GM21529 (cell line): ENCODE data around the gene GZF1.

ENCODE experiments used
- ATAC-seq: cut with Tn5 transposase; IDR thresholded peaks from one replicate; pipeline ENCODE4 v1.9.1; 2021; ENCODE audit not compliant: unreplicated experiment

The GZF1 gene

DNA sequence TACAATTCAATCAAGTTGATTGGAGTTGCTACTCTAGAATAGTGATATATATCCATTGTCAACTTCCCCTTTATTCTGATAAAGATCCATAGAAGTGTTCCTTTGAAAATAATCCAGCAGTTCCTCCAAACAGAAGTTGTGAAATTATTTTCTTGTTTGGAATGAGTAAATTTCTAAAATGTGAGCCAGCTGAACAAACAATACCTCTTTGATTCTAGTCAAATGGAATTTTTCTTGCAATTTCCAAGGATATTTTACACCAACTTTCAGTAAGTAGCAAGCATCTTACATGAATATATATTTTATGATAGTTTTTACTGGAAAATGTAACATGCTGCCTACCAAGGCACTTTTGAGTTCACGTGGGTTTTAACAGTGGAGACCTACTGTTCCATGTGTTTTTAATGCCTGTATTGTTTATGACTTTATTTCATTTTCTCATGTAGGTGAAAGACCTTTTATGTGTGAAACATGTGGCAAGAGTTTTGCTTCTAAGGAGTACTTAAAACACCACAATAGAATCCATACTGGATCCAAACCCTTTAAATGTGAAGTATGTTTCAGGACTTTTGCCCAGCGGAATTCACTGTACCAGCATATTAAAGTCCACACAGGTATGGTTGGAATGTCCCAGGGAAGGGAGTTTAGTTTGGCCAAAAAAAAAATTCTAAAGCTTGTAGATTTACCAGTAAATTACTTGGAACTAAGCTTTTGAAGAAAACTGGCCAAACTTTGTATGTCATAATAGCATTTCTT is 6.5 kb downstream of the GZF1 start:
- no peak for ATAC-seq

DNA sequence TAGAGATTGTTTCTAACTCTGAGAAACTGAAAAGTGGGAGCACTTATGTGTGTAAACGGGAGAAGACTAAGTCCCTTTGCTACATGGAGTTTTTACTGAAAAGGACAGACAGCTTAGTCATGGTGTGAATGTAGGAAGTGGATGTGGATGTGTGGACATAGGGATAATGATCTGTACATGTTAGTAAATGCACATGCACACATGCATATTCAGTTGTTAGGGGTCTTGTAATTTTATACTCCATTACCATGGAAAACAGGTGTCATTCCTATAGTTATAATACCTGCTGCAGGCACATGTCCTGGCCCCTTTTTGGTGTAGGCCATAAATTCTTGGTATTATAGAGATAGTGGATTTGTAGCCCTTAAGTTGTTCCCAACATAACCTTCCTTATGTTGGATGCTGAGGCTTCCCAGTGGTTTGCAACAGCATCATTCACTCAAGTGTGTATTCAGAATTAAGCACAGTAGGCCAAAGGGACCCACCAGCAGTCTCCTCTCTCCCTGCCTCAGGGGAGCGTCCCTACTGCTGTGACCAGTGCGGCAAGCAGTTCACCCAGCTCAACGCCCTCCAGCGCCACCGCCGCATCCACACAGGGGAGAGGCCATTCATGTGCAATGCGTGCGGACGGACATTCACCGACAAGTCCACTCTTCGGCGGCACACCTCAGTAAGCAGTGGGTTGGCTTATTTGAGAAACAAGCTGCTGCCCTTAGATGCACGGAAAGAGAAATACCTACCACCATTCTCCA is 7.3 kb downstream of the GZF1 start:
- no peak for ATAC-seq

DNA sequence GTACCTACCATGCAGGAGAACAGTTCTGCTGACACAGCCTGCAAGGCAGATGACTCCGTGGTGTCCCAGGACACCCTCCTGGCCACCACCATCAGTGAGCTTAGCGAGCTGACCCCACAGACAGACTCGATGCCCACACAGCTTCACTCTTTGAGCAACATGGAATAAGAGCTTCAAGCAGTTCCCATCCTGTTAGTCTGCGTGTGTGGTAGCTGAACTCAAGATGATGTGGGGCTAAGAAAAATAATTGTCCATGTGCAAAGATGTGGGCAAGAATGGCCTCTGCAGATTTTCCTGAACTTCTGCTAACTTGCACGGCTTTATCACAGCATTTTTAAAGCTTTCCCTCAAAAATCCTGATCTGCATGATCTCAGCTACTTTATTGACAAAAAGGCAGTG is 8.3 kb downstream of the GZF1 start:
- no peak for ATAC-seq

DNA sequence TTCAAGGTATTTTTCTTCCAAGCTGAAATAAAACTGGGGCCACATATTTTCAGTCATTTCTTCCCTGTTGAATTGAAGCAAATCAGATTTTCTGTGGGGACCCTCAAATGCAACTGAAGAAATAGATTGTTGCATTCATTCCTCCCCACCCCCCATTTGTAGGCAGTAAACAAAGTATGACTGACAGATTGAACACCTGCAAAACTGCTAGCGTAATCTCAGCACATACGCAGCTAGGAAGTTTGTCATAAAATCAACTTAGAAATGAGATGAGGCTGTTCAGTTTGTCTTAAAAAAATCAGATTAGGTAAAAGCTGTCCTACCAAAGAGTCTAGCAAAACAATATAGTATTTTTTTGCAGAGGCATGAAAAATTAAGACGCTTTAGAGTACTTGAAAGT is 8.9 kb downstream of the GZF1 start:
- ATAC-seq, result no peak

DNA sequence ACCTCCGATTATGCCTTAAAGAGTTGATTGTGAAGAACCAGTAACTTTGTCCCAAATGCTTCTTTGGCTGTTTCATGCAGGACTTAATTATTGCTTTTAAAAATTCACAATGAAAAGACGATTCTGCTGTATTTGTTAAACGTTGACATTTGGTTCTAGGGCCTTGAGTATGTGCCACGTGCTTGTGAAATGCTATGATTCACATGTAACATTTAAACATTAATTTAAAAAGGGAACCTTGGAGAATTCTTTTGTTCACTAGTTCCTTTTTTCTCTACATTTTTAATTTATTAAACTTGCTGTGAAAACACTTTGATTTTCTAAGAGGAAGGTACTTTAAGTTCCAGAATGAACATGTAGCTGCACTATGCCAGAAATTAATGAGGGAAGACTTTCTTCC is 9.5 kb downstream of the GZF1 start:
- no peak for ATAC-seq

DNA sequence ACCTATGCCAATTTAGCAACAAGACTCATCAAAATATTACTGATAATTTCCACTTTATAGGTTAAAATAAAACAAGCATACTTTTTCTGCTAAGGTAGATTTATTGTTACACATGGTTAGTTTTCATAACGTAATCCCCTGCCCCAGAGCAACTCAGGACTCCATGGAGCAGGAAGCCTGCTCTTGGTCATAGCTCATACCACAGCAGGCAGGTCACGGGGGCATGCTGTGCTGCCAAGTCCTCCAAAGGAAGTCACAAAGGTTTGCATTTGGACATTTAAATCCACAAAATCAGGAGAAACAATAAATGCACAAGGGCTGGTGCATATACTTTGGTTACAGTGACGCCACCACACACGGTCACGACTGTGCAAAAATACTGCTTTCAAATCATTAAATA is 12.5 kb downstream of the GZF1 start:
- no peak for ATAC-seq

DNA sequence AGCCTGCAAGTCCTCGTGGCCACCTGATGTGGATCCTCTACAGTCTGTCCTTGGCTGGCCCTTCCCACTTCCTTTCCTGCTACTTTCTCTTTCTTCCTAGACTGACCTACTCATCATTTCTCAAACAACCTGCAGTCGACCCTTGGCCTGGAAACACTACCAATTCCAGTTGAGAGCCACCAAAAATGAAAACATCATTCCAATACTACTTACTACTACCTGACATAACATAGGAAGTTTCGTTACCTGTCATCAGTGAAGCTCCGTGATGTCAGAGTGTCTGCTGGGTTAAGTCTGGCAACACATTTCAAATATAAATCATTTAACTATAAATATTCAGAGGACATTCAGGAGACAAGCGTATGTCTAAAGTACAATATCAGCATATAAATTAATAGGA is 13.8 kb downstream of the GZF1 start:
- ATAC-seq, result no peak

DNA sequence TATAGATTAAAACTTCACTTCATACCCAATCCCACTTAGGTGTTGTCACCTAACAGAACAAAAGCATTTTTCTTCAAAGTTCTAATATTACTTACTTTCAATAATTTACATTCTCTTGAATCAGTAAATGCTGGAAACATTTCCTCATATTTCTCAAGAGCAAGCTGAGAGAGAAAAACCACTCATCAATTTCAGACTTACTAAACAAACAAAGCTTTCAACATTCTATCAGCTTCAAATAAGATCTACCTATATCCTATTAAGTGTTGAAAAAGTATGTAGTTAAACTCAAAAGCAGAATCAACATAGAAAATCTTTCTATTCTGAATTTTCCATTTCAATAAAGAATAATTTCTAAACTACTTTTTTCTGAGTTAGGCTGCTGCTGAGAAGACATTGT is 17.8 kb downstream of the GZF1 start:
- ATAC-seq, result no peak

DNA sequence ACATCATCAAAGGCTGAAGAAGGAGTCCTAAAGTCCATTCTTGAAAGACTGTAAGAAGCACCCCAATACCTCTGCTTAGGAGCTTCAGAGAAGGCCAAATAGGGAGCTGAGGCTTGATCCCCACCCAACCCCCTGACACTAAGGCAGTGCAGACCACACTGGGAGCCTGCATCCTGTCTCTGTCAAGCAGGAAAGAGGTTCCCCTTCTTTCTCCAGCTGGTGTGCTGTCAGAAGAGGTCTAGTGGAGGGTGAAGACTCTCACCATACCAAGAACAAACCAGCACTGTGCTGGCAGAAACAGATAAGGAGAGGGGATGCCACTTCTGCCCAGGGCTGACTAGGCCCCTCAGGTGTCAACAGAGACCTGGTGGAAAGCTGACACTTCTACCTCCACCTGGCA is 19.9 kb downstream of the GZF1 start:
- ATAC-seq, result no peak

DNA sequence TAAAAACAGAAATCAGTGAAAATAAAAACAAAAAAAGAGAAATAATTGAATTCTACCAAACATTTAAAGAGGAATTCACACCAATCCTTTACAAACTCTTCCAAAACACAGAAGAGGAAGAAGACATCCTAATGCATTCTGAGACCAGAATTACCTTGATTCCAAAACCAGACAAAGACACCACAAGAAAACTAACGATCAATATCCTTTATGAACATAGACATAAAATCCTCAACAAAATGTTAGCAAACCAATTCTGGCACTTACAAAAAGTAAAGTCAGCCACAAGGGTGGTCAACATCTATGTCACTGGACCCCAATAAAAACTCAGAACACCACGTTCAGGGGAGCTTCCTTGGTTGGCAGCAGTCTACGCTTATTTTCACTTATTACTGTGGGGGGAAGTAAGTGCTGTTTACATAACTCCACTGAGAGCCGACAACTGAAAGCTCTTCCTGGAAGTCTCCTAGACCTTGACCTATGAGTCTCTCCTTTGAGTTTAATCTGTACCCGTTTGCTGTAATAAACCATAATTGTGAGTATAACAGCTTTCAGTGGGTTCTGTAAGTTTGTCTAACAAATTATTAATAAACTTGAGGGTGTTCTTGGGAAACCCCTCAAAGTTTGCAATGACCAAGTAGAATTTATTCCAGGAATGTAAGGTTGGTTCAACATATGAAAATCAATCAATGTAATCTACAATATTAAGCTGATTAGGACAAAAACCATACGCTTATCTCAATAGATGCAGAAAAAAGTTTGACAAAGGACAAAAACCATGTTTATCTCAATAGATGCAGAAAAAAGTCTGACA is 24.5 kb downstream of the GZF1 start:
- no peak for ATAC-seq

DNA sequence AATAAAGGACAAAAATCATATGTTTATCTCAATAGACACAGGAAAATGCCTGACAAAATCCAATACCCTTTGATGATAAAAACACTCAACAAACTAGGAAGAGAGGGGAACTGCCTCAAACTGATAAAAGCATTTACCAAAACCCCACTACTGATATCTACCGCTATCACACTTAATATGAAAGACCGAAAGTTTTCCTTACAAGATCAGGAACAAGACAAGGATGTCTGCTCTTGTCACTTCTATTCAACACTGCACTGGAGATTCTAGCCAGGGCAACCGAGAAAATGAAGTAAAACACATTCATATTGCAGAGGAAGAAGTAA is 25.1 kb downstream of the GZF1 start:
- ATAC-seq, result no peak

DNA sequence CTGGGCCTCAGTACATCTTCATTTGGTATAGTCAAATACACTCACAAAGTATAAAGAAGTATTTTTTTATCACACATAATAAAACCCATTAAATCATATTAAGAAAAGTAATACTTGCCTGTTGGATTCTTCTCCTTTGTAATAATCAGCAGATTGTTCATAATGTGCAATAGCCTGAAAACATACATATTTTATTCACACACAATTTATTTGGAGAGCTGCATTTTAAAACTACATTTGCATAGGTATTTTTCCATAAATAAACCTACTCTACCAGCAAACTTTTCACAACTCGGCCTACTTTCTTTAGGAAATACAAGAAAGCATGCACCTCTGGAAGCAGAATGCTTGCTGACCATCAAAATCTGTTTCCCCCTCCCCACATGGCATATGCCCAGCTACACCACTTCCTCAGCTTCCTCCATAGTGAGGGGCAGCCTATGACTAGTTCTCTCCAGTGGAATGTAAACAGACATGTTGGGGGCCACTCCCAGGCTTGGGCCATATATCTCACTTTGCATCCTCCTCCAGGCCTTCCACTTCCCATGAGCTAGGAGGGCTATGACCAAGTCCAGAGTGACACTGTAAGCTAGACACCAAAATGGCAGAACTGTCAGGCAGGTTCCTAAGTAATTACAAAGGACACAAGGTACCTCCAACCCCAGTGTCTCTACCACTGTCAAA is 28.3 kb downstream of the GZF1 start:
- no peak for ATAC-seq

DNA sequence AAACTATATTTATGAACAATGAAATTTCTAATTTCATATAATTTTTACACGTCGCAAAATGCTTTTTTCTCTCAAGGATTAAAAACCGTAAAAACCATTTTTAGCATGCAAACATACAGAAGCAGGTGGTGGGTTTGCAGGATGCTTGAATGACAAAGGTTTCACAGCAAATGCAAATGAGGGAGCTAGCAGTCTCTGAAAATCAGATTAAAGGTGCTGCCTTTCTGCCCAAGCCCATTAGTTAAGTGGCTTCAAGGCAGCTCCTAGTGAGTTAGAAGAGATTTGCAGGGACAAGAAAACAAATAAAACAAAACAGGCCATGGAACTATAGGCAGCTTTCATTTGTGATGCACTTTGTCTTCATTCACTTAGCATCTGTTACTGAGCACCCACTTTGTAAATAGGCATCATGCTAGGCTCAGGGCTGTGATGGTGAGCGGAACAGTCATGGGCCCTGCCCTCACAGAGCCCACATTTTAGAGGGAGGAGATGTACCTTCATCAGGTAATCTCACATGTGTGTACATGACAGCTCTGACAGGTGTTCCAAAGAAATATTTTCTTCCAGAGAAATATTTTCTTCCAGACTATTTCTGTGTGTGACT is 29.8 kb downstream of the GZF1 start:
- no peak for ATAC-seq

DNA sequence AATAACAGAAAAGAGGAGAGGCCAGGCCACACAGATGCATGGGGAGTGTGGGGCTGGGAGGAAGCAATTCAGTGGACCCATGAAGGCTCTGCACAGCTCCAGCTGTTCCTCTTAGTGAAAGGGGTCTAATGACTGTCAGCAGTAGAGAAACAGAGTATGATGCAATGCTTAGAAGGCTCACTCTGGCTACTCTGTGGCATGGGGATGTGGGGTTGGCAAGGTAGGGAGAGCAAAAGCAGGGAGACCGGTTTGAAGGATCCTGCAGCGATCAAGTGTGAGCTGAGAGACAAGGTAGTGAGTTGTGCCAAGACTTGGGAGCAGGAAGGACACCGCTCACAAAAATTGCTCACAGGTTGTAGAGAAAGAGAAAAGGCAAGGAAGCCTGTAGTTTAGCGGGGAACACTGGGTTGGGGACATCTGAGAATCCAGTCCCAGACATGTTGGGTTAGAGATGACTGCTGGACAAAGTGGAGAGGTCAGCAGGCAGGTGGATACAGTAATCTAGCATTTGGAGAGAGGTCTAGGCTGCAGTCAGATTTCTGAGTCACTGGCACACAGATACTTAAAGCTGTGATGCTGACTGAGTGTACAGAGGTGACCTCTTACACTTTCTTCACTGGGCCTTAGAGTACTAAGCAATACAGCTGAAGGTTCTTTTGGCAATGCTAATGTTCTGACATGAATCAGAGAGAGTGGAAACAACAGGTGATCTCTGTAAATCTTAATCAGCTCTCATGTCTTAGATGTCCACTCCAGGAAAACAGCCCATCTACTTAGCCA is 32.2 kb downstream of the GZF1 start:
- no peak for ATAC-seq

DNA sequence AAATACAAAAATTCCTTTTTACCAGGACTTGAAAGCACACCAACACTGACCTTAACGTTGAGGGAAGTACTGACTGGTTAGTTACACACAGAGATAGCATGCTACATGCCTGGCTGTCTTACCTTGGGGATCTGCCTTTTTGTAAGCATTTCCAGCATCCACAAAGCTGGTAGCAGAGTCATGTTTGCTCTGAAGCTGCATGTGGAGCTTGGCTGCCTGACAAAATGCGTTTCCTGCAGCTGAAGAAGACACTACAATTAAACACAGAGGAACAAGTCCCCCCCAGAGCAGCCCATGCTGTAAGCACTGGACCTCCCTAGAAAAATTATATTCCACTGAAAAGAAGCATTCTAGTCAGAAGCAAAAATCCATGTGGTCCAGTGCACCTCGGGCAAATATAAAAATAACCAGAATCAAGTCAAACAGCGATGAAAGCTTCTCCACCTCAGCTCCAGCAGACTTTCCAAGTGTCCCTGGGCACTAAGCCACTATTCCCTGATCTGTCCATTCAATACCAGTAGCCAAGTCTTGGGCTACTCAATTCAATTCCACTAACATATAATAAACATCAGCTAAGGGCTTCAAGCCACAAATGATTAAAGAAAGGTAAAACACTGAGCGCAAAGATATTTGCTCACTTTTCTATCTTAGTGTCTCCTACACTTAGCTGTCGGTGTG is 35.1 kb downstream of the GZF1 start:
- no peak for ATAC-seq

DNA sequence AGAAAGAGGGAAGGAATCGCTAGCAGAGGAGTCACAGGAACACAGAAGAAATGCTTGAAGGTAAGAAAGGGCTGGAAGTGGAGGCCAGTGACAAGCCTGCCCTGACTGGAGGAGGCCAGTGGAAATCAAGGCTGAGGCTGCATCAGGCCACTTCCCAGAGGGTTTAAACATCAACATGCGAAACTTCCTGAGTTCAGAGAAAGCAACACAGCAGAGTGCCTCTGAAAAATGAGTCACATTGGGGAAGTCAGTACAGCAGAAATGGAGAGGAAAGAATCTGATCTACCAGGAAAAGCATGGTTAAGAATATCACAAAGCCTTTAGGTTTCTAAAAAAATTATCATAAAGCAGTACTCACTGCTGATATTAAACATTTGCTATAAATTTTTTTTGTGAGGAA is 36.0 kb downstream of the GZF1 start:
- ATAC-seq, result no peak

DNA sequence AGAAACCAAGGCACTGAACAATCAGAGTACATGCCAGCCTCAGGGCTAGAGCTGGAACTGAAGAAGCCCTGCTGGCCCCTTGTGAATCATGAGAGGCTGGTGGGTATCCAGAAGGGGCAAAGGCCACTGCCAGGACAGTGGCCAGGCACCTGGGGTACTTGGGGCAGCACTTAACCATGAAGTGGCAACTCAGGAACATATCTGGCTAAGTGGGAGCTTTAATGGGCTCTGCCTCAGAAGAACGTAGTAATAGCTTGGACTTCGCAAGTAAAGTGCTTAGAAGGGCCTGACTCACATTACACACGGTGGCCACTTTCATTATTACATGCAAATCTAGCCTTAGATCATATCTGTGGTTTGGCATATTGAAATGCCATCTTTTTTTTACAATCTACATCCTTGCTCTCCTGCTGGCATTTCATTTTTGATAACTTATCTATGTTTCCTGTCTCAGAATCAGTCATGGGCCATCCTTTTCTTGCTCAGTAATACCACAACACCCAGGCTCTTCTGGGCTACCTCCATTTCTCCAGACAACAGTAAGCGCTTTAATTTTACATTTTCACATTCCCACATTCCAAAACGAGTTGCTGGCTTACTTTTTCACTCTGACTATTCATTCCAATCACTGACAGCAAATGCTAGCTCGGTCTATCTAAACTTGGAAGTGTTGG is 37.7 kb downstream of the GZF1 start:
- ATAC-seq, result peak; percentile 81

DNA sequence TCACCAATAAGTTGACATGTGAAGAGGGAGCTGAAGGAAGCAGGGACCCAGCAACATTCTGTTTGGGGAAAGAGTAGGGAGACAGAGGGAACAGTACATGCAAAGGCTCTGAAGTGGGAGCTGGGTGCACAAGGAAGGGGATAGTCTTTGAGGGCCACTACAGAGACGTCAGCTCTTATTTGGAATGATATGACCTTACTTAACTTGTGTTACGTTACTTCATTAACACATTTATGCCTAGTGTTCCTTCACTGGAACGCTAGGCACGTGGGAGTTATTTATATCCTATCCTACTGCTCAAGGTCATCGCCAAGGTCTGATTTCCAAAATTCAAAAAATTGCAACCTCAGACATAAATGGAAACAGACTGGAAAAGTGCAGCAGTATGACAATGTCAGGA is 39.1 kb downstream of the GZF1 start:
- no peak for ATAC-seq

DNA sequence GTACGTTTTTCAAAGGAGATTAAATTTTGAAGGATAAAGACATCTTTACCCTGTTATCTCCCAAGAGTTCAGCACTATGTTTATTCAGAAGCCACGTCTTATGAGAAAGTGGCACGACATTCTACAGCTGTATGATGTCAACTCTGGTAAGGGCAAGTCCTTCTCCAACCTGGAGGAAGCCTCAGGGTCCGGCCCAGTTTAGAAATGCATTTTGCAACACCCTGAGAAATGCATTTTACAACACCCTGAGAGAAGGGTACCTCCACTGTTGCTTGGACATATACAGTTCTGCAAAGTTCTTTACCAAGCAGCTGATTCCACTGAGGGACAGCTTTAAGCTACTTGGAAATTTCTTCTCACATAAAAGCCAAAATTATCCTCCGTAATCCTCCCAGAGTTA is 41.8 kb downstream of the GZF1 start:
- no peak for ATAC-seq
